Hepatocyte (in vitro differentiated cells): ENCODE data around the gene WDR18.

Experiments
- EZH2 ChIP-seq: fragments of 200-600 bp; sonication (generic); IDR thresholded peaks from 2 replicates; pipeline ENCODE4 v1.6.1; 2016; ENCODE audit warnings: antibody characterized with exemption, mild to moderate bottlenecking, borderline replicate concordance
- EZH2phosphoT487 ChIP-seq: fragments of 200-600 bp; sonication (generic); IDR thresholded peaks from one replicate; pipeline ENCODE4 v1.6.1; 2018; ENCODE audit warnings: antibody characterized with exemption, mild to moderate bottlenecking, low read depth, moderate library complexity; ENCODE audit not compliant: unreplicated experiment, severe bottlenecking
- TF ChIP-seq, protein P1 (sequence below): fragments of 200-600 bp; sonication (generic); IDR thresholded peaks from 2 replicates; pipeline ENCODE4 v1.5.1; 2016; ENCODE audit warnings: antibody characterized with exemption, mild to moderate bottlenecking; ENCODE audit not compliant: poor library complexity

DNA sequence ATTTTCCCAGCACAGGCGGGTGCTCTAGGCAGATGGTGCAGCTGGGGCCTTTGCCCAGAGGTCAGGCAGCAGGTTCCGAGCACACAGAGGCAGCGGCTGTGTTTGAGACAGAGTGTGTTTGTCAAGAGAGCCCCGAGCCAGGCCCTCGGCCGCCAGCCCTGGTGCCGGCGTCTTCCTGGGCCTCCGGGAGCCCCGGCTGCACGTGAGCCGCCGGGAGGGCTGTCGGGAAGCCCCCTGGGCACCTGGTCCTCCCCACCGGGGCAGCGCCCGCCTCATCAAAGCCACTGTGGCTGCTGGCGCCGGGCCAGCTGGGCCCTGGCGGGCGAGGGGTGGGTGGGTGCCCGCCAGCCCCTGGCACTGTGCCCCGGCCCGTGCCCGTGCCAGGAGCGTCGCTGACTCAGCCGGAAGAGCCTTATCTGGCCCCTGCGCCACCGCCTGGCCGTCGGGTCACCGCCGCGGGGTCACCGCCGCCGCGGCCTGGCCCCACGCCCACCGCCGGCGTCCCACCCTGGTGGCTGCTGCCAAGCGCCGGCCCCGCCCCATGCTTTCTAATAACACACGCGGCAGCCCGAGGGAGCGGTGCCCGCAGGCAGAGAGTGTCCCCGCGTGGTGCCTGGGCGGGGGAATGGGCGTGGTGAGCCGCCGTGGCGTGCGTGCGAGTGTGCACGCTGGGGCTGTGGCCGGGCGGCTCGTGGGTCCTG is 43.4 kb upstream of the WDR18 start:
- TF ChIP-seq, protein P1, sequence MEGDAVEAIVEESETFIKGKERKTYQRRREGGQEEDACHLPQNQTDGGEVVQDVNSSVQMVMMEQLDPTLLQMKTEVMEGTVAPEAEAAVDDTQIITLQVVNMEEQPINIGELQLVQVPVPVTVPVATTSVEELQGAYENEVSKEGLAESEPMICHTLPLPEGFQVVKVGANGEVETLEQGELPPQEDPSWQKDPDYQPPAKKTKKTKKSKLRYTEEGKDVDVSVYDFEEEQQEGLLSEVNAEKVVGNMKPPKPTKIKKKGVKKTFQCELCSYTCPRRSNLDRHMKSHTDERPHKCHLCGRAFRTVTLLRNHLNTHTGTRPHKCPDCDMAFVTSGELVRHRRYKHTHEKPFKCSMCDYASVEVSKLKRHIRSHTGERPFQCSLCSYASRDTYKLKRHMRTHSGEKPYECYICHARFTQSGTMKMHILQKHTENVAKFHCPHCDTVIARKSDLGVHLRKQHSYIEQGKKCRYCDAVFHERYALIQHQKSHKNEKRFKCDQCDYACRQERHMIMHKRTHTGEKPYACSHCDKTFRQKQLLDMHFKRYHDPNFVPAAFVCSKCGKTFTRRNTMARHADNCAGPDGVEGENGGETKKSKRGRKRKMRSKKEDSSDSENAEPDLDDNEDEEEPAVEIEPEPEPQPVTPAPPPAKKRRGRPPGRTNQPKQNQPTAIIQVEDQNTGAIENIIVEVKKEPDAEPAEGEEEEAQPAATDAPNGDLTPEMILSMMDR: no peak
- TF ChIP-seq EZH2 (no peak), EZH2phosphoT487 (no peak)
